HG02973 (cell line): Measurements from ENCODE around the gene ASIC1.
A peak's percentile ranks its signal among the peaks of the same experiment; 100 is the strongest.

Source experiments
- ATAC-seq: cut with Tn5 transposase; IDR thresholded peaks from one replicate; pipeline ENCODE4 v1.9.1; 2021; ENCODE audit warnings: moderate library complexity; ENCODE audit not compliant: unreplicated experiment

ASIC1 gene

DNA sequence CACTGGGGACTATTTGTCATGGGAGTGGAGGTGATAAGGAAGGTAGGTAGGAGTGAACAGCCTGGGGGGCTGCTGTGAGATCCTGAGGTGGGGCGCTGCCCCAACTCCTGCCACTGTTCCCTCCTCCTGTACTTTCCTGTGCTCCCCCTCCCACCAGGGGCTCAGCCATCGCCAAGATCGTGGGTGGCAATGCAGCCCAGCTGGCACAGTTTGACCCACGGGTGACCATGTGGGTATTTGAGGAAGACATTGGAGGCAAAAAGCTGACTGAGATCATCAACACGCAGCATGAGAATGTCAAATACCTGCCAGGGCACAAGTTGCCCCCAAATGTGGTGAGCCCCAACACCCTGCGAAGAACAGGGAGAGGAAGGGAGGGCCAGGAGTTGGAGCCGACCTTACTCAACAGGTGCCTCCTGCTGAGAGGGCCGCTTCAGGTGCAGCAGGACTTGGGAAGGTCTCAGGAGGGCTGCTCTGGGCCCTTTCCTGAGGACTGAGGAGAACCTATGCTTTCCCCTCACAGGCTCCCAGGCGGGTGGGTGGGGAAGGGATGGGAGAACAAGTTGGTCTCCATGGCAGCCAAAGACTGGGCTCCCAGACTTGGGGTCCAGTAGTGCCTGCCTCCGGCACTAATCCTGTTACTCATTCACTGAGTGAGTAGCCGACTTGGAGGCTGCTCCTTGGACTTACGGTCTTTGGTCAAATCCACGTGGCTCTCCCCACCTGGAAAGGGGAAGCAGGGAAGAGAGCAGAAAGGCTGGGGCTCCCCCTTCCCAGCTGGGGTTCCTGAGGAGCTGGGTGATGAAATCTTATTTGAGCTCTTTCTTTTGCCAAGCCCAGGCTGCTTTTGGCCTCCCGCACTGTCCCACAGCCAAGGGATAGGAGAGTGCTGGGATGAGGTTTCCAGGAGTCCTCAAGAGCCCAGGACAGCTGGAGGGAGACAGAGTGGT is 47.3 kb downstream of the ASIC1 start:
- ATAC-seq = no peak

DNA sequence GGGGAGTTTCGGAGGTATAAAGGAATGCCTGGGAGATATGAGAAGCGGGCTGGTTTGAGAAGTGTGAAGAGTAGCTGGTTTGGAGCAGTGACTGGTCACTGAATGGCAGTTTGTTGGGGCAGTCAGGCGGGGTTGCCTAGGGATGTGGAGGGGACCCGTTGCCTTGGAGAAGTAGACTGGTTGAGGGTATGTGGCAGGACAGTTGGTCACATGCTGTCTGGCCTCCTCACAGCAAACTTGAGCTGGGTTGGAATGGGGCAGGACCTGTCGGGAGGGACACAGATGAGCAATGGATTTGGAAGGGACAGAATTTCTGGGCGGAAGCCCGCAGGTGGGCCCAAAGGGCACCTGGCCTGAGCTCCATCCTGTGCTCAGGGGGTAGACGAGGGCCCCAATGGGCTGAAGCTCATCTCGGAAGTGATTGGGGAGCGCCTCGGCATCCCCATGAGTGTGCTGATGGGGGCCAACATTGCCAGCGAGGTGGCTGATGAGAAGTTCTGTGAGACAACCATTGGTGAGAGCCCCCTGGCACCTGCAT is 48.6 kb downstream of the ASIC1 start:
- ATAC-seq = no peak

DNA sequence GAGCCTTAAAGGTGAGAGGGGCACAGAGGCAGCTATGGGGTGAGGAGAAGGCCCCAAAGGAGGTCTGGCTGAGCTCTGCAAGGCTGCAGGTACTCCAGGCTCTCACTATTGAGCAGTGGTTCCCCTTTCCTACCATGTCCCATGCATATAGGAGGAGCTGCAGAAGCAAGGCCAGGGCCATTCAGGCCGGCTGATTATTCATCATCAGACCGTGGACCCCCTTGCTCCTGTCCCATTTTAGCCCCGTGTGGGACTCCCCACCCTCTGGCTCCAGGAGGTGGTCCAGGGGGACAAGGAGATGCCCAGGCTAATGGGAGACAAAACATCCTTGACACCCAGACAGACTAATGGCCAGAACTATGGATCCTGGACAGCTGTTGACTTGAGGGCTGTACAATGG is 49.5 kb downstream of the ASIC1 start:
- no peak for ATAC-seq

DNA sequence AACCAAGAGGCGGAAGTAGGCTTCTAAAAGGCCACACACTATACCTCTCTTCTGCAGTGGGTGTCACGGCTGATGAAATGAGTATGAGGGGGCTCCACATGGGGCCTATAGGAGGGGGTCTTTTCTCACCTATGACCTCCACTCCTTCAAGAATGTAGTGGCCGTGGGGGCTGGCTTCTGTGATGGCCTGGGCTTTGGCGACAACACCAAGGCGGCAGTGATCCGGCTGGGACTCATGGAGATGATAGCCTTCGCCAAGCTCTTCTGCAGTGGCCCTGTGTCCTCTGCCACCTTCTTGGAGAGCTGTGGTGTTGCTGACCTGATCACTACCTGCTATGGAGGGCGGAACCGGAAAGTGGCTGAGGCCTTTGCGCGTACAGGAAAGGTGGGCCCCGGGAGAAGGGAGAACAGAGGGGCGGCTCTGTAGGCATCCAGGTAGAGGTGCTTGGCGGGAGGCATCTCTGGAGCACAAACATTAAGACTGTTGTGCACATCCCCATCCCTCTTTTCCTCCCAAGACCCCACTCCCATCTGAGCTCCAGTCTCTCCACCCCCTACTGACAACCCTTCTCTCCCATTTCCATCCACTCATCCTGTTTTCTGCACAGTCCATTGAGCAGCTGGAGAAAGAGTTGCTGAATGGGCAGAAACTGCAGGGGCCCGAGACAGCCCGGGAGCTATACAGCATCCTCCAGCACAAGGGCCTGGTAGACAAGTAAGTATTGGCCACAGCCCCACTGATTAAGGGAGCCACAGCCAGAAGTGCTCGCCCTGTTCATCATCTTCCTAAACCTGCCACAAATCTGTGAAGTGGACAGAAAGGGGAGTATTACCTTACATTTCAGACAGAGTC is 50.2 kb downstream of the ASIC1 start:
- ATAC-seq = no peak

DNA sequence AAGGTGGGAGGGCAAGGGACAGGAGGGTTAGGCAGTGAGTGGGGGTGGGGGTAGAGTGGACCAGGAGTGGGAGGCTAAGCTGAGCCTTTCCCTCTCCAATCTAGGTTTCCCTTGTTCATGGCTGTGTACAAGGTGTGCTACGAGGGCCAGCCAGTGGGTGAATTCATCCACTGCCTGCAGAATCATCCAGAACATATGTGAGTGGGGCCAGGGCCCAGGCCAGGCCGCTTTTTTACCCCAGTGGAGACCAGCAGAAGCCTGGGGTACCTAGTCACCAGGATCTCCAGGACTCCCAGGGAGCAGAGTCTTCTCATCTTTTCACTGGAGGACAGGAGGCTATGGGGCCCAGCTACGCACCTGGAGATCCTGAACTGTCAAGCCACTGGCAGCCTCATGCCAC is 51.9 kb downstream of the ASIC1 start:
- no peak for ATAC-seq

DNA sequence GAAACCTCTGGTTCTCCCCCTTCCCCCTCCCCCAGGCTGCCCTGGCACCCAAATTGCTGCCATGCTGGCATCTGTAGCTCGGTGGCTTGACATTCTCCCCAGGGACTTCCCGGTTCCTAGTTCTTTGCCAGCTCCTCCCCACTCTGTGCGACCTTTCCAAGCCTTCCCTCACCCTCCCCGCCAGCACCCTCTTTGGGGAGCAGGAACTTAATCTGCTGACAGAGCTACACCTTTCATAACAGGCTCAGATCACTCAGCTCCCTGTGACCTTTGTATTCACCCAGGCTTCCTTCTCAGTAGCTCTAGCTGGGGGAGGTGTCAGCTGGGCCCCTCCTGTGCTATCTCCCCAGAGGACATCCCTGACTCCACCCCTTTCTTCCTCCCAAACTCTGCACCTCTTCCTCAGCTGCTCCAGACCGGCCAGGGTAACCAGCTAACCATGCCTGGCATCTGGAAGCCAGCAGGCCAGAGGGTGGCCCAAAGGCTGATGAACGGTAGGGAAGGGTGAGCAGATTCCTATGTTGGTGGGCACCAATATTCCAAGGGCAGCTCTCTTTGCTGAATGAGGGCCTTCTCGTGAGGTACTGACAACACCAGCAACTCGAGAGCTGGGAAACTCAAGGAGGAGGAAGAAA is 52.8 kb downstream of the ASIC1 start:
- no peak for ATAC-seq

DNA sequence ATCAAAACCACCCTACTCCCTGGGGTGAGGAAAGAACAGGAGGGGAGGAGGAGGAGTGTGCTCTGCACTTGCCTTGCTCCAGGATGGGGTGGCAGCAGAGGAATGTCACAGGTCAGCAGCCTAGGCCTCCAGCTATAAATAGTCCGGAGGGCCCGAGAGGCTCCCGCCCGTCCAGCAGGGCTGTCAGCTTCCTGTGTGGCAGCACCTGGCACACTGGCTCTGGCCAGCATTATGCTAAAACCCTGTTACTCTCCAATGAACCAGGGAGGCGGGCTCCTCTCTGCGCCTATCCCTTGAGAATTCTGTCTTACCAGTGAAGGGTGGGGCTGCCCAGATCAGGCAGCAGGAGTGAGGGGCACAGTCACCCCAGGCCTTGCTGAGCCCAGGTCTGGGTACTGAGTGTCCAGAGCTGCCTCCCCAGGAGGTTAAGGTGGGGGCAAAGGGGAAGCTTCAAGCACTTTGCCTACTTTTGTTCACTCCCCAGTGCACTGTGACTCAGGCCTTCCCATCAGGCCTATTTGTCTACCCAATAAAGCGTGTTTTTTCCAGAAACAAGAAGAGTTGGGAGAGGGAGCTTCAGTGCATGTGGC is 53.5 kb downstream of the ASIC1 start:
- no peak for ATAC-seq

DNA sequence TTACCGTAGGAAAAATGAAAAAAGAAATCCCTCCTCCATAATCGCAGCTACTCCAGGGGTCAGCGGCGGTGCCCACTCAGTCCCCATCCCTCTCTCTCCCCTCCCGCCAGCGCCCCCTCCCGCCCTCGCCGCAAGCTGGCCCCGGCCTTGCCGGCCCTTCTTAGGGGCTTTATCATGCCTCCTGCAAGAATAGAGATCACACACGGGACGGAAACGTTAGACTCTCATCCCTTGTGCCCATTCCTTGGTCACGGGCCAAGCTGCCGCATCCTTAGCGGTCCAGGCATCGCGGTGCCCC is 53.9 kb downstream of the ASIC1 start:
- ATAC-seq = no peak

DNA sequence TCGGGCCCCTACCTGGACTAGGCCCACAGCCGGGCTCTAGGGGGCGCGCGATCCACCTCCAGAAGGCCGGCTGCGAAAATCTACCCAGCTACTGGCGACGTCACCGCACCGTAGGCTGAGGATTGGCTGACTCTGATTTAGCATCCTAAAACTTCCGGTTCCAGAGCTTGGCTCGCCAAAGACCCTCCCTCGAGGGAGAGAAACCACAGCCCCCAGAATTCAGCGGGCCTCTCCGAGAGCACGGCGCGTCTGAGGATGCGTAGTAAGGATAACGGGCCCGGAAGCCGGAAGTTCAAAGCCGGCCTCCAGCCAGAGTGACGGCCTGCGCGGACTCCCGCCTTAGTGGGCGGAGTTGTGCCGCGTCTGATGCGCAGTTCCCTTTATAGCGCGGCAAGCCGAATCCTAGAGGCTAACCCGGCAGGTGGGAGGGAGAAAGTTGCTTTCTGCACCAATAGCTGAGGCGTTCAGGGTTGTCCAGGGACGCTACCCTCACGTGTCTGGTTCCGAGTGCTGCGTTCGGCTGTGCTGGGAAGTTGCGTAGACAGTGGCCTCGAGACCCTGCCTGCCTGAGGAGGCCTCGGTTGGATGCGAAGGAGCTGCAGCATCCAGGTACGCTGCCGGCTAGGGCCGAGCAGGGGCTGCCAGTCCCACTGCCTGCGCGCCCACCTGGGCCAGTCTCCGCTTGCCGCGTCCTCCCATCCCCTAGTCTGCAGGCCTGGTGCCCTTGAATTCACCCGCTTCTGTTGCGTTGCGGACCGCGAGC is 54.5 kb downstream of the ASIC1 start, which contains the start of gene COX14:
Gene COX14, plus strand, starts transcription at position 544 of the 763 bp plus-strand sequence. CDS start 7,808 bp downstream, outside the sequence.
- ATAC-seq = peak; percentile 74

DNA sequence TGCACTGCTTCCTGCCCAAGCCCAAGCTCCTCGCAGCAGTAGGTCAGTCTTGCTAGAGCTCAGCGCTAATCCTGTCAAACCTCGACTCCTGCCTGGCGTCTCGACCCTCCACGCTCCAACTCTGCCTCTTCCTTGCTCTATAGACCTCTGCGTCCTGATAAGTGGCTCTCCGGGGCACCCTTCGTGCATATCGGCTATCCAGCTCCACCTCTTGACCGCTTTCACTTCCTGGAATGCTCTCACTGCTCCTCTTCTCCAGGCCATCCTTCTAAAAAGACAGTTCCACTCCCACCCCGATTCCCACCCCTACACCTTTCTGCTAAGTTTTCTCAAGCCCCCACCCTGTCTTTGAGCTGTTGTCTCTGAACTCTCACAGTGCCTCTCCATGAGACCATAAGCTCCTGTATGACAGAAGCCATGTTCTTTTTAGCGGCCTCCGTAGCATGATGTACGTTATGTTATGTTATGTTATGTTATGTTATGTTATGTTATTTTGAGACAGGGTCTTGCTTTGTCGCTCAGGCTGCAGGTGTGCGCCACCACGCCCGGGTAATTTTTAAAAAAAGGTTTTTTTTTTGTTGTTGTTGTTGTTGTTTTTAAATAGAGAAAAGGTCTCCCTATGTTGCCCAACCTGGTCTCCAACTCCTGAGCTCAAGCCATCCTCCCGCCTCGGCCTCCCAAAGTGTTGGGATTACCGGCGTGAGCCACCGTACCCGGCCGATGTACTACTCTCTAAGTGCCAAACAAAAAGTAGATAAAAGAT is 55.2 kb downstream of the ASIC1 start:
- ATAC-seq = peak; percentile 1

DNA sequence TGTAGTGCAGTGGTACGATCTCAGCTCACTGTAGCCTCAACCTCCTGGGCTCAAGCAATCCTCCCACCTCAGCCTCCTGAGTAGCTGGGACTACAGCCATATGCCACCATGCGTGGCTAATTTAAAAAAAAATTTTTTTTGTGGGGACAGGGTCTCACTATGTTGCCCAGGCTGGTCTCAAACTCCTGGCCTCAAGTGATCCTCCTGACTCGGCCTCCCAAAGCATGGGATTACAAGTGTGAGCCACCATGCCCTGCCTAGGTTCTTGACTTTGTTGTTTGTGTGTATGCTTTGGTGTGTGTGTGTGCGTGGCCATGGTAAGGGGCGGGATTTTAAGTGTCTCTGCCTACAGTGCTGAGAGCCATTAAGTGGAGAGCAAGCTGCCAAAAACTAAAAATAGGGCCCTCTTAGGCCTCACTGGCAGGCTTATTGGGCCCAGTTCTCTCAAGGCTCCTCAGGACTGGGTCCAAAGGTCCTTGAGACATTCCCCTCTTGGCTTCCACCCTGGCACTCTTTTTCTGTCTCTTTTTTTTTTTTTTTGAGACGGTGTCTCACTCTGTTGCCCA is 59.7 kb downstream of the ASIC1 start:
- ATAC-seq = no peak

DNA sequence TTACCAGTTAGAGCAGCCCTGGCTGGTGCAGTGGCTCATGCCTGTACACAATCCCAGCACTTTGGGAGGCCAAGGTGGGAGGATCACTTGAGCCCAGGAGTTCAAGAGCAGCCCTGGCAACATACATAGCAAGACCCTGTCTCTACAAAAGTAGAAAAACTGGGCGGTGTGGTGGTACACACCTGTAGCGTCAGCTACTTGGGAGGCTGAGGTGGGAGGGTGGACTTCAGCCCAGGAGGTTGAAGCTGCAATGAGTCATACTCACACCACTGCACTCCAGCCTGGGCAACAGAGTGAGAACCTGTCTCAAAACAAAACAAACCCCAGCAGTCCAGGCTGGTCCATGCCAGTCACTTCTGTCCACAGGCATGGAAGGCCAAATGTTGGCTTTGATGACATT is 62.0 kb downstream of the ASIC1 start:
- ATAC-seq = no peak

DNA sequence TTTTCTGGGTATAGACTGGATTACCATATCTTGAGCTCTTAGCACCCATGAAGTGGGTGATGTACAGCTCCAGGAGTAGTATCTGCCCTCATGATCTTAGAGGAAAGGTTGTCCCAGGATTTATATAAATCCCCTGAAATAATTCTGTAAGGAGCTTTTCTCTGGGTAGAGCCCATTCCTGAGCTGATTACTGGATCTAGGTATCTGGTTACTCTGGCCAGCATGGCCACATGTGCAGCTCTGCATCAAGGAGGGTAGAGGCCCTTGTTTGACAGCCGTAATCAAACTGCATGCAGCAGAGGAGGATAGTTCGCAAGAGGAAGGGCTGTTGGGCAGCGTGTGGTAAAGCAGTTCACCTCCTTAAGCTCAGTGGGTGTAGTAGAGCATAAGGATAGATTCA is 63.1 kb downstream of the ASIC1 start:
- no peak for ATAC-seq

DNA sequence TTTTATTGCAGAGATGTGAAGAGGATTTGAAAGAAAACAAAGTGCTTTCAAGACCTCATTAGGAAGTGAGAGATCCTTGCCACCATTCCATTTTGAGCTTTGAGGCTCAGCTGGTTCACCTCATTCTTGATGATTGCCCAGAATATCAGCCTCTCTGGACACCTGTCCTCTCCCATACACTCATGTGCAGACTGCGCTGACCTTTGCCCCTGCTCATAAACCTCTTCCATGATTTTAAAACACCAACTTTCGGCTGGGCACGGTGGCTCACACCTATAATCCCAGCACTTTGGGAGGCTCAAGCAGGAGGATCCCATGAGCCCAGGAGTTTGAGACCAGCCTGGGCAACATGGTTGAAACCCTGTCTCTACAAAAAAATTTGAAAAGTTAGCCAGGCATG is 63.6 kb downstream of the ASIC1 start:
- no peak for ATAC-seq

DNA sequence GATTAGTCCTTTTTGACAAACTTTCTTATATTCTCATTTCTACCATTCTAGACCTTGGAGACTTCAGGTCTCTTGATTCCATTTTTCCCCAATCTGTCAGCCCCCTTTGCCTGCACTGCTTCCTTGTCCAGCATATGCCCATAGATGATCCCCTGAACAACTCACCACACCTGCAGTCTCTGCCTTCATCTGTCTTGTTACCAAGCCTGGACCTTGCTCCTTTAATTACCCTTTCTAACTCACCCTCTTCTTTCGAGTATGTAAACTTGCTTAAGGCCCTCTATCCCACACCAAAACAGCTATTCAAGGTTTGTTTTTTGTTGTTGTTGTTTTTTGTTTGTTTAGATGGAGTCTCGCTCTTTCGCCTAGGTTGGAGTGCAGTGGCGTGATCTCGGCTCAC is 64.2 kb downstream of the ASIC1 start:
- no peak for ATAC-seq

DNA sequence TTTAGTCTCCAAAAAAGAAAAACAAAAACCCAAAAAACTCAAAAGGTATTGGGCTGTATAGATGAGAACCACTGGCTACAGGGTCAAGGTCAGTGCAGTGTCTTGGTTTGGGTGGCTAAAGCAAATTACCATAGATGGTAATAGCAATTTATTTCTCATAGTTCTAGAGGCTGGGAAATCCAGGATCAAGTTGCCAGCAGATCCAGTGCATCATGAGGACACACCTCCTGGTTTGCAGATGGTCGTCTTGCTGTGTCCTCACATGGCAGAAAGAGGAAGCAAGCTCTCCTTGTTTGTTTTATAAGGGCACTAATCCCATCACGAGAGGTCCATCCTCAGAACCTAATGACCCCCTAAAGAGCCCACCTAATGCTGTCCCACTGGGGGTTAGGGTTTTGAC is 65.8 kb downstream of the ASIC1 start:
- ATAC-seq = no peak

DNA sequence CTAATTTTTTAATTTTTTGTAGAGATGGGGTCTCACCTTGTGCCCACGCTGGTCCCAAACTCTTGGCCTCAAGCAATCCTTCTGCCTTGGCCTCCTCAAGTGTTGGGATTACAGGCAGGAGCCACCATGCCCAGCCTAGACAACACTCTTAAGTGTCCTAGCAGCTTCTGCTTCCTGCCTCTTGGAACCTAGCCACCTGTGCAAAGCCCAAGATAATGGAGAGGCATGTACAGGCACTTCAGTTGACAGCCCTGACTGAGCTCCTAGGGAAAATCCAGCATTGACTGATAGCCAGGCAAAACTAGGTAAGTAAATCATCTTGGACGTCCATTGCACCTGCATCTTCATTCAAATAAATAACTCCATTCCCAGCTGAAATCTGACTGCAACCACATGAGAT is 70.2 kb downstream of the ASIC1 start:
- no peak for ATAC-seq

DNA sequence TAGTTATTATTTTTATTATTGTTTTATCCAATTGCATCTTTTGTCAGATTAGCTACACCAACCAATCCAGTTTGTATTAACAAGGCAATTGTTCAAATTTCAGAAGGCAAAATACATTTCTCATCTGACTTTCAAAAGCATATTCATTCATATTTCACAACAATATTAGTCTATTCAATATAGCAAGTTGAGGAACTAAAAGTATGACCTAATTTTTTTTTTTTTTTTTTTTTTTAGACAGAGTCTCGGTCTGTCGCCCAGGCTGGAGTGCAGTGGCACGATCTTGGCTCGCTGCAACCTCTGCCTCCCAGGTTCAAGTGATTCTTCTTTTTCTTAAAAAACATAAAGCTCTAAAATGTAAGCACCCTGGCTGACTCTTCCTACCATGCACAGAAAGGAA is 71.9 kb downstream of the ASIC1 start:
- no peak for ATAC-seq

DNA sequence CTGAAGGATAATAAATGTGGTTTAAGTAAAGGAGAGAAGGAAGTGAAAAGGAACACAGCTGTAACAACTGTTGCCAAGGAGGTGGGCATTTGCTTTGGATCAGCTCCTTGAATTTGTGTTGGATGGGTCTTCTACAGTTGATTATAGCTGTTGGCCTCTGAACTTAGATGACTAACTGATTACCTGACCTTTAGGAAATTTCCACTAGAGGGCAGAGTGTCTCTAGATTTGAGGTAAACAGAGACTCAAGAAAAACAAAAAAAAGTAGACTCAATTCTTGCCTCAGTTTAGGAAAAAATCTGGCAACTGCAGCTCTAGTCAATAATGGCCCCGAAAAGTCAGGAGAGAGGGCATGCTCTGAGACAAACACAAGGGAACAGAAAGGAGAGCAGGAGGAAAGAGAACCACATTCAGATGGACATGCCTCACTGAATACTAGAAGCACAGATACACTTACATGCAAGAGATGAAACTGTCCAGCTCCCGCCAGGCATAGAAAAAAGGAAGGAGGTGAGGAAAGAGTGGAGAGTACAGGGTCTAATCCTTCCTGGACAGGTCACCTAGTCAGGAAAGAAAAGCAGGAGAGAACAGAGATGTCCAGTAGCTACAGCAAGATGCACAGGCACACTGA is 75.2 kb downstream of the ASIC1 start:
- ATAC-seq = no peak
